Esophagus squamous epithelium (tissue), 4 donors: ENCODE data around the gene MISP3.

ENCODE experiments used
- POLR2A ChIP-seq, 4 donors: fragments of 450-650 bp; IDR thresholded peaks; one replicate each; pipeline ENCODE4 v1.6.1; 2017; ENCODE audit warnings: antibody characterized with exemption in 4 of 4, mild to moderate bottlenecking in 4 of 4, moderate library complexity in 3 of 4
- TF ChIP-seq, protein P1 (sequence below), 6 experiments: fragments of 450-650 bp in 4 of 6; fragments of 200-600 bp in 2 of 6; sonication (generic) in 2 of 6; IDR thresholded peaks; one replicate each; pipeline ENCODE4 v1.5.1; 2016 to 2019; ENCODE audit warnings: antibody characterized with exemption in 6 of 6, mild to moderate bottlenecking in 4 of 6, moderate library complexity in 4 of 6

DNA sequence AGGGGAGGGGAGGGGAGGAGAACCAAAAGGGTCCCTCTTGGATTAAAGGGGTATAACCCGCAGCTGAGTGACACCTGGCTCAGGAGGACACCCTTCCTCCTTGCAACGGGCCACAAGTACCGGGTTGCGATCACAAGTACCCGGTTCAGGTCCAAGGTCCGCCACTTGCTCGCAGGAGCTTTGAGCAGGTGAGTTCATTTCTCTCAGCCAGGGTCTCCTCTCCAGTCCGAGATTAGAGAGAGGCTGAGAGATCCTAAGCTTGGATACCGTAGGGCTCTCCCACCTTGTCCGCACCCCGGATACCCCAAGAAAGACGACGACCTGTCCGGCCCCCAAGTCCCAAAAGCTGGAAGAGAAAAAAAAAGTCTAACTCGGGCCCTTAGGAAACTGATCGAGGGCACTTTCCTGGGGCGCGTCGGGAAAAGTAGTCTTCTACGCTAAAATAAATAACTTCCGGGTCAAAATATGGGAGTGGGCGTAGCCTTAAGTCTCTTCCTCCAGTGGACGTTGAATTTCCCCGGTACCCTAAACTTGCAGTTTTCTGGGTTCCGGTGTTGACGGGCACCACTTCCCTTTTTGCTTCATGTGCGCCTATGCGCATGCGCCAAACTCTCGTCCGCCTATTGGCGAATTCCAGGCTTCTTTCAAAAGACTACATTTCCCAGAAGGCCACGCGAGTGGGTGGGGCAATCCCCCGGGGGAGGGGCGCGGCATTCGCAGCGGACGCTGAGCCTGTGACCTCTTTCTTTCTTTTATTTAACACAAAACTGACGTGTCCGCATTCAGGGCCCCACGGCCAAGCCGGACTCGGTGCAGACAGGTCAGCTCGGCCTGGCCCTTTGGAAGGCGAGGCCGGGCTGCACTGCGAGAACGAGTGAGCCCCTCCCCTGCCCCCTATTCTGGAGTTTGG lies 8.6 kb downstream of the MISP3 start:
- peak in 3 of 4 donors; percentile 50 to 68 (median 66) for TF ChIP-seq POLR2A (IDR thresholded peaks at IDR 0.05)
- TF ChIP-seq, protein P1, sequence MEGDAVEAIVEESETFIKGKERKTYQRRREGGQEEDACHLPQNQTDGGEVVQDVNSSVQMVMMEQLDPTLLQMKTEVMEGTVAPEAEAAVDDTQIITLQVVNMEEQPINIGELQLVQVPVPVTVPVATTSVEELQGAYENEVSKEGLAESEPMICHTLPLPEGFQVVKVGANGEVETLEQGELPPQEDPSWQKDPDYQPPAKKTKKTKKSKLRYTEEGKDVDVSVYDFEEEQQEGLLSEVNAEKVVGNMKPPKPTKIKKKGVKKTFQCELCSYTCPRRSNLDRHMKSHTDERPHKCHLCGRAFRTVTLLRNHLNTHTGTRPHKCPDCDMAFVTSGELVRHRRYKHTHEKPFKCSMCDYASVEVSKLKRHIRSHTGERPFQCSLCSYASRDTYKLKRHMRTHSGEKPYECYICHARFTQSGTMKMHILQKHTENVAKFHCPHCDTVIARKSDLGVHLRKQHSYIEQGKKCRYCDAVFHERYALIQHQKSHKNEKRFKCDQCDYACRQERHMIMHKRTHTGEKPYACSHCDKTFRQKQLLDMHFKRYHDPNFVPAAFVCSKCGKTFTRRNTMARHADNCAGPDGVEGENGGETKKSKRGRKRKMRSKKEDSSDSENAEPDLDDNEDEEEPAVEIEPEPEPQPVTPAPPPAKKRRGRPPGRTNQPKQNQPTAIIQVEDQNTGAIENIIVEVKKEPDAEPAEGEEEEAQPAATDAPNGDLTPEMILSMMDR (IDR thresholded peaks at IDR 0.05): peak in 2 of 6 experiments; percentile 13 to 31
